ENCODE results near the gene IL1F10. TPM values are rescaled to one million over a fixed set of nuclear protein-coding genes. Genes with fewer than 3 reads are reported as not detected.

Gene IL1F10, protein sequence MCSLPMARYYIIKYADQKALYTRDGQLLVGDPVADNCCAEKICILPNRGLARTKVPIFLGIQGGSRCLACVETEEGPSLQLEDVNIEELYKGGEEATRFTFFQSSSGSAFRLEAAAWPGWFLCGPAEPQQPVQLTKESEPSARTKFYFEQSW
- 0.78 TPM in 1 of 2 replicates, not detected in the other for total RNA-seq

DNA sequence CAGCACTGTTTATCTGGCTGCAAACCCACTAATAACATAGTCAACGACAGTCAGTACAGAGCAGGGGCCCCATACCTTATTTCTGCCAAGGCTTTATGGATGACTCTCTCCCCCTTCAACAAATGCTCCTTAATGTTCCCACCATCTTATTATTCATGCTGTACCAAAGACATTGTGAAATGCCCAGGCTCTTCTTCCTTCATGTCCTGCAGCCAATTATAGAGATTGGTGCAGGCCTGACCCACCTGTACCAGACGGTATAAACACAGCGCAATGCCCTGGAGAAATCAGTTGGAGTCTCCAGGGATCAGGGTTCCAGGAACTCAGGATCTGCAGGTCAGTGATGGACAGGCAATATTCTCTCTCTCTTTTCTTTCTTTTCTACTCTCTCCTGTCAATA is at the start of gene IL1F10:
Gene IL1F10, plus strand, starts transcription at position 290 of the 400 bp plus-strand sequence. CDS start 4,769 bp downstream, outside the sequence.

DNA sequence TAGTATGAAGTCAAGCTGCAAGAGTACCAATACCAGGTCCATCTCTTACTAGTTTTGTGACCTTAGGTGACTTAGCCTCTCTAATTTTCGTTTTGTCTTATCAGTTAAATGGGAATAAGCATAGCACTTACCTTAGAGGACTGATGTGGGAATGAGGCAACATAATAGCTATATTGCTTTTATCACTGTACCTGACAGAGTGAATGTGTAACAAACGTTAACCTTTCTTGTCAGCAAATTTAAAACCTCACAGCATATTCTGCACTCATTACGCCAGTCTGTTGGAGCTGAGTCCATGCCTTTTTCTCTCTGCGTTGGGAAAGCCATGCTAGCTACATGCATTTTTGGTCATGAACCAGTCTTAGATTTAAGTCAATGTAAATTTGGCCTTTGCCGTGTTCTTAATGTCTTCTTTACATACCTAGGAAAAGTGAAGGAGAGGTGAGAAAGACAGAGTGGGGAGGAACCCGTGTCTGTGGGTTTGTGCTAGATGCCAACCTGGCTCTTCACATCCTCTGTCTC is 15.3 kb upstream of the IL1F10 start, which contains the start of gene IL36B:
Gene IL36B, minus strand, starts transcription at position 472 of the 522 bp plus-strand sequence.

DNA sequence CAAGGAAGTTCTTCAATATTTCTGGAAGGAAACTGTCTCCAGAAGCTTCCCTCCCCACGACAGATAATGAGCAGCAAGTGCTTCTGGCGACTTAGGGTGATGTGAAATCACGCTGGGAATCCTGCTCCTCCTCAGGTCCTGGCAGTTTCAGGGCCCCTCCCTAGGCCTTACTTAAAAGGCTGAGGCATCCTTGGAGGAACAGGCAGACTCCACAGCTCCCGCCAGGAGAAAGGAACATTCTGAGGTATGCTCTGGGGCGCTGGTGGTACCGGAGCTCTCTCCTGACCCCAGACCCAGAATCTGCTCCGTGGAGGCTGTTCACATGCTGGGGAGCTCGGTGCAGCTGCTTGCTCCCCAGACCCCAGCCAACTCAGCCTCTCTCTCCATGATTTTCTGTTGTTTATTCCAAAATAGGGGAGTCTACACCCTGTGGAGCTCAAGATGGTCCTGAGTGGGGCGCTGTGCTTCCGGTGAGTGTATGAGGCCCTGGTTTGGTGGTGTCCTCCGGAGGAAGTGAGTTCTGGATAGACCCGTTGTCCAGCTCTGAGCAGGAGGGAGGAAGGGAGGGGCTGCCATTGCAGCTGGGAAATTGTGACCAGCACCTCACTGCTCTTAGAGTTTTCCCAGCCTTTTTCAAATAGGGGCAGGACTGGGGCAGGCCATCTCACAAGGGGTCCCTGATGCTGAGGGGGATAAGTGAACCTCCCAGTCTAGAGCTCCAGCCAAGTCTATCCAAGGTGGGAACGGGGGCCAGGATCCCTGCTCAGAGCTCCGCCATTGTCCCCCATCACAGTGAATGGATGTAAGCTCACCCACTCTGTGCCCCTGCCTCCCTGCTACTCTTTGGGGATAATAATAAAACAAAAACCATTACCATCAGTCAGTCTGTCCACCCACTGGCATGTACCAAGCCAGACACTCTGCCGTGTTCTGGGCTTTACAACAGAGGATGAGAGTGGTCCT is 8.5 kb upstream of the IL1F10 start, which contains the start of gene IL36RN:
Gene IL36RN, plus strand, starts transcription at position 201 of the 963 bp plus-strand sequence. Its CDS starts 241 bp downstream, at position 442.

Other genes with a start within 250 kb of the IL1F10 start
- gene IL1B, start 231.2 kb upstream of the IL1F10 start, total RNA-seq: 63.4 and 95.6 TPM in 2 replicates
- not detected in 2 replicates for gene IL37, start 156.8 kb upstream of the IL1F10 start, total RNA-seq
- gene IL36G, start 90.0 kb upstream of the IL1F10 start, total RNA-seq: 15.7 and 18.5 TPM in 2 replicates
- gene IL36A, start 62.5 kb upstream of the IL1F10 start, total RNA-seq: not detected in 2 replicates
- gene IL36B, start 15.1 kb upstream of the IL1F10 start, total RNA-seq: not detected in 2 replicates
- gene IL36RN, start 8.8 kb upstream of the IL1F10 start, total RNA-seq: 9.6 and 11.6 TPM in 2 replicates
- gene IL1RN, start 59.6 kb downstream of the IL1F10 start, total RNA-seq: 163 and 193 TPM in 2 replicates
- 43.0 and 48.2 TPM in 2 replicates for gene PSD4, start 106.0 kb downstream of the IL1F10 start, total RNA-seq
- 0.14 and 0.60 TPM in 2 replicates for gene PAX8, start 211.0 kb downstream of the IL1F10 start, total RNA-seq